K562 (cell line): ENCODE data around the gene TMC8. TPM values are rescaled to one million over a fixed set of nuclear protein-coding genes. Genes with fewer than 3 reads are reported as not detected.

Experiments
- CCAR2 ChIP-seq: fragments of 200-400 bp; formaldehyde crosslinking; IDR thresholded peaks from 2 replicates; pipeline ENCODE4 v1.6.1; 2017; ENCODE audit warnings: mild to moderate bottlenecking, low read depth, low read length
- CTBP1 ChIP-seq: fragments of 450-650 bp; IDR thresholded peaks from 2 replicates; pipeline ENCODE4 v1.6.1; 2016; ENCODE audit warnings: borderline replicate concordance
- FUS ChIP-seq: fragments of 200-400 bp; formaldehyde crosslinking; optimal IDR thresholded peaks from 2 replicates; pipeline ENCODE3; 2017; ENCODE audit warnings: low read depth, low read length
- GABPB2 ChIP-seq: fragments of 250-450 bp; sonication (Bioruptor Pico); conservative IDR thresholded peaks from 2 replicates; pipeline ENCODE4 v1.5.1; 2021; ENCODE audit warnings: mild to moderate bottlenecking
- HNRNPH1 ChIP-seq: fragments of 200-400 bp; formaldehyde crosslinking; optimal IDR thresholded peaks from 2 replicates; pipeline ENCODE3; 2017; ENCODE audit warnings: low read depth, mild to moderate bottlenecking, low read length, moderate library complexity
- JUN ChIP-seq, 2 experiments: sonication (generic) in 1 of 2; formaldehyde crosslinking in 1 of 2; IDR thresholded peaks; 2 replicates each; pipeline versions ENCODE4 v1.6.1 to v1.8.0; 2012 to 2022; ENCODE audit warnings: borderline replicate concordance in 2 of 2, mild to moderate bottlenecking in 2 of 2, improper control_type of control experiment in 1 of 2, low read depth in 1 of 2, low read length in 1 of 2, missing genetic modification reagents in 1 of 2
- KLF13 ChIP-seq: fragments of 450-650 bp; IDR thresholded peaks from 2 replicates; pipeline ENCODE4 v1.6.1; 2016; ENCODE audit warnings: missing genetic modification characterization, low read depth, mild to moderate bottlenecking, missing compliant biosample characterization, moderate library complexity, borderline replicate concordance
- MTA2 ChIP-seq: fragments of 450-650 bp; IDR thresholded peaks from 2 replicates; pipeline ENCODE4 v1.6.1; 2016; ENCODE audit warnings: low read depth
- POLR3A ChIP-seq: IDR thresholded peaks from 2 replicates; pipeline ENCODE4 v1.6.1; 2011; ENCODE audit warnings: borderline replicate concordance, mild to moderate bottlenecking, moderate library complexity; ENCODE audit not compliant: insufficient read length, insufficient read depth; ENCODE audit errors: extremely low read depth
- RBM25 ChIP-seq: fragments of 200-400 bp; formaldehyde crosslinking; IDR thresholded peaks from 2 replicates; pipeline ENCODE4 v1.6.1; 2018; ENCODE audit warnings: low read length, low read depth, moderate library complexity; ENCODE audit not compliant: severe bottlenecking
- SREBF2 ChIP-seq: sonication (generic); formaldehyde crosslinking; IDR thresholded peaks from 2 replicates; pipeline ENCODE4 v1.4.0; 2020; ENCODE audit warnings: mild to moderate bottlenecking, missing genetic modification reagents
- TFAM ChIP-seq: fragments of 250-450 bp; sonication (Bioruptor Pico); conservative IDR thresholded peaks from 2 replicates; pipeline ENCODE4 v1.5.0; 2021; ENCODE audit warnings: mild to moderate bottlenecking, moderate library complexity
- ZFX ChIP-seq: sonication (generic); formaldehyde crosslinking; IDR thresholded peaks from 2 replicates; pipeline ENCODE4 v1.8.0; 2022; ENCODE audit warnings: mild to moderate bottlenecking, missing genetic modification reagents, moderate library complexity
- ZNF311 ChIP-seq: fragments of 250-450 bp; sonication (Bioruptor Pico); IDR thresholded peaks from 2 replicates; pipeline ENCODE4 v1.4.0; 2020; ENCODE audit warnings: mild to moderate bottlenecking, moderate library complexity
- polyA plus RNA-seq, 8 experiments: library from polyadenylated mRNA; depleted of rRNA in 4 of 8; stranded (reverse) in 5 of 8; unstranded in 3 of 8; fragments of >200 nt; fragmentation: Nextera tagmentation in 2 of 8; fragmentation: Illumina TruSeq in 1 of 8; extraction: Ambion mirVana in 2 of 8; extraction: Trizol in 1 of 8; gene quantifications; 2 replicates each; pipeline versions ENCODE4 v1.2.1 to v1.2.3, GENCODE V29; 2011 to 2014; ENCODE audit warnings: inconsistent platforms in 1 of 8, missing spikeins in 1 of 8
- total RNA-seq, 7 experiments: library from RNA; depleted of rRNA in 6 of 7; stranded (reverse); fragments of >200 nt in 6 of 7; fragmentation: Illumina TruSeq in 2 of 7; extraction: Trizol in 2 of 7; gene quantifications; 2 replicates each; pipeline versions ENCODE4 v1.2.1 to v1.2.3, GENCODE V29; 2011 to 2021; ENCODE audit warnings: low replicate concordance in 1 of 7
- TF ChIP-seq, protein P1 (sequence below), 2 experiments: IDR thresholded peaks; 2 replicates each; pipeline ENCODE4 v1.6.1; 2011; ENCODE audit warnings: borderline replicate concordance in 1 of 2, control low read depth in 1 of 2, low read depth in 1 of 2, low read length in 1 of 2, mild to moderate bottlenecking in 1 of 2, mixed read lengths in 1 of 2, moderate library complexity in 1 of 2; ENCODE audit not compliant: insufficient read depth in 1 of 2, insufficient read length in 1 of 2, poor library complexity in 1 of 2, severe bottlenecking in 1 of 2; ENCODE audit errors: extremely low read depth in 1 of 2
- TF ChIP-seq, protein P2 (sequence below): fragments of 250-450 bp; sonication (Bioruptor Pico); IDR thresholded peaks from 2 replicates; pipeline ENCODE4 v1.4.0; 2020; ENCODE audit warnings: mild to moderate bottlenecking, moderate library complexity
- TF ChIP-seq, protein P3 (sequence below), 2 experiments: fragments of 450-650 bp in 1 of 2; sonication (generic) in 1 of 2; formaldehyde crosslinking in 1 of 2; IDR thresholded peaks in 1 of 2; conservative IDR thresholded peaks in 1 of 2; 2 replicates each; pipeline versions ENCODE4 v1.6.1 to v1.8.1; 2016 to 2023; ENCODE audit warnings: mild to moderate bottlenecking in 2 of 2, moderate library complexity in 2 of 2, inconsistent platforms in 1 of 2, missing genetic modification reagents in 1 of 2
- TF ChIP-seq, protein P4 (sequence below): sonication (generic); formaldehyde crosslinking; IDR thresholded peaks from 2 replicates; pipeline ENCODE4 v1.8.1; 2023; ENCODE audit warnings: mild to moderate bottlenecking, missing genetic modification reagents

TMC8 gene
- total and polyA plus RNA-seq, 9 of the 15 experiments (the other 6 are each of a cell fraction or from before 2014, with no cell fraction given): 0.13 to 10.9 (median 2.8) TPM

DNA sequence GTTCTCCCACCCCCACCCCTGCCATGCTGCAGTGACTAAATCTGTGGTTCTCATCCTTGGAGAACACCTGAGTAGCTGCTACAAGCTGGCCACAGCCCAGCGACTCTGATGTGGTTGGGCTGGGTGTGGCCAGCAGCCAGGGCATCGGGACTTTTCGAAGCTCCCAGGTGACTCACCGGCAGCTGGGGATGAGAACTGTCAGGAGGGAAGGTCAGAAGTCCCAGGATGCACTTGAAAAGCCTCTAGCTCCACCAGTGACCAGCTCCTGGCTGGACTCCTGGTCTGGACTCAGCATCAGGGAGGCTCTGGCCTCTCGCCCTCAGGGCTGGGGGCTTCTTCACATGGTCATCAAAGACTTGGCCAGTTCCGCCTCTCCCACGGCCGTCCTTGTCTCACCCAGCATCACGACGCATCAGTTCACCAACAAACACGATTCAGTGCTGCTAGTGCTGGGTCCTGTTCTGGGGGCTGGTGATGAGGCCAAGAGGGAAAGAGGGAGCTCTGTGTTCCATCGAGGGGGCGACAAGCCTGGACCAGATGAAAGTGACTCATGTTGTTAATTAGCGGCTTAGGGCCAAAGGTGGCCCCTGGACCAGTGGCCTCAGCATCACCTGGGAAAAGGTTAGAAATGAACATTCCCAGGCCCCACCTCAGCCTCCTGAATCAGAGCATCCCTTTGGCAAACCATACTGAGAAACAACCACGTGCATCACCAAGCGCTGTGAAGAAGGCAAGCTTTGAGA lies 11.7 kb downstream of the TMC8 start (continued):
- TF ChIP-seq HNRNPH1 (no peak), TFAM (CRISPR knock-in tag) (no peak), GABPB2 (CRISPR knock-in tag) (no peak), SREBF2 (no peak), JUN (IDR thresholded peaks at IDR 0.05; ENCODE audit: borderline replicate concordance, low read depth, low read length) (0 out of 2 replicates have a peak, but pooled peaks have one; percentile 47), JUN (CRISPR knock-in tag; IDR thresholded peaks at IDR 0.05; ENCODE audit: borderline replicate concordance) (no peak), MTA2 (no peak), ZFX (CRISPR knock-in tag) (peak; percentile 7; the same call in 1 of the 2 replicates), CCAR2 (no peak), ZNF311 (CRISPR knock-in tag) (no peak), KLF13 (tag) (no peak), CTBP1 (0 out of 2 replicates have a peak, but pooled peaks have one; percentile 57), POLR3A (no peak), FUS (no peak), RBM25 (no peak)
- TF ChIP-seq, protein P1, sequence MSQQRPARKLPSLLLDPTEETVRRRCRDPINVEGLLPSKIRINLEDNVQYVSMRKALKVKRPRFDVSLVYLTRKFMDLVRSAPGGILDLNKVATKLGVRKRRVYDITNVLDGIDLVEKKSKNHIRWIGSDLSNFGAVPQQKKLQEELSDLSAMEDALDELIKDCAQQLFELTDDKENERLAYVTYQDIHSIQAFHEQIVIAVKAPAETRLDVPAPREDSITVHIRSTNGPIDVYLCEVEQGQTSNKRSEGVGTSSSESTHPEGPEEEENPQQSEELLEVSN (IDR thresholded peaks at IDR 0.05; ENCODE audit: borderline replicate concordance in 1 of 2, extremely low read depth in 1 of 2, insufficient read depth in 1 of 2, insufficient read length in 1 of 2, low read depth in 1 of 2, low read length in 1 of 2, poor library complexity in 1 of 2, severe bottlenecking in 1 of 2): no peak
- TF ChIP-seq, protein P2, sequence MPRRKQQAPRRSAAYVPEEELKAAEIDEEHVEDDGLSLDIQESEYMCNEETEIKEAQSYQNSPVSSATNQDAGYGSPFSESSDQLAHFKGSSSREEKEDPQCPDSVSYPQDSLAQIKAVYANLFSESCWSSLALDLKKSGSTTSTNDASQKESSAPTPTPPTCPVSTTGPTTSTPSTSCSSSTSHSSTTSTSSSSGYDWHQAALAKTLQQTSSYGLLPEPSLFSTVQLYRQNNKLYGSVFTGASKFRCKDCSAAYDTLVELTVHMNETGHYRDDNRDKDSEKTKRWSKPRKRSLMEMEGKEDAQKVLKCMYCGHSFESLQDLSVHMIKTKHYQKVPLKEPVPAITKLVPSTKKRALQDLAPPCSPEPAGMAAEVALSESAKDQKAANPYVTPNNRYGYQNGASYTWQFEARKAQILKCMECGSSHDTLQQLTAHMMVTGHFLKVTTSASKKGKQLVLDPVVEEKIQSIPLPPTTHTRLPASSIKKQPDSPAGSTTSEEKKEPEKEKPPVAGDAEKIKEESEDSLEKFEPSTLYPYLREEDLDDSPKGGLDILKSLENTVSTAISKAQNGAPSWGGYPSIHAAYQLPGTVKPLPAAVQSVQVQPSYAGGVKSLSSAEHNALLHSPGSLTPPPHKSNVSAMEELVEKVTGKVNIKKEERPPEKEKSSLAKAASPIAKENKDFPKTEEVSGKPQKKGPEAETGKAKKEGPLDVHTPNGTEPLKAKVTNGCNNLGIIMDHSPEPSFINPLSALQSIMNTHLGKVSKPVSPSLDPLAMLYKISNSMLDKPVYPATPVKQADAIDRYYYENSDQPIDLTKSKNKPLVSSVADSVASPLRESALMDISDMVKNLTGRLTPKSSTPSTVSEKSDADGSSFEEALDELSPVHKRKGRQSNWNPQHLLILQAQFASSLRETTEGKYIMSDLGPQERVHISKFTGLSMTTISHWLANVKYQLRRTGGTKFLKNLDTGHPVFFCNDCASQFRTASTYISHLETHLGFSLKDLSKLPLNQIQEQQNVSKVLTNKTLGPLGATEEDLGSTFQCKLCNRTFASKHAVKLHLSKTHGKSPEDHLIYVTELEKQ (CRISPR knock-in tag): no peak
- TF ChIP-seq, protein P3, sequence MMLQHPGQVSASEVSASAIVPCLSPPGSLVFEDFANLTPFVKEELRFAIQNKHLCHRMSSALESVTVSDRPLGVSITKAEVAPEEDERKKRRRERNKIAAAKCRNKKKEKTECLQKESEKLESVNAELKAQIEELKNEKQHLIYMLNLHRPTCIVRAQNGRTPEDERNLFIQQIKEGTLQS (IDR thresholded peaks at IDR 0.05): peak; percentile 65
- TF ChIP-seq, protein P3 (CRISPR knock-in tag; conservative IDR thresholded peaks at IDR 0.05): no peak
- TF ChIP-seq, protein P4, sequence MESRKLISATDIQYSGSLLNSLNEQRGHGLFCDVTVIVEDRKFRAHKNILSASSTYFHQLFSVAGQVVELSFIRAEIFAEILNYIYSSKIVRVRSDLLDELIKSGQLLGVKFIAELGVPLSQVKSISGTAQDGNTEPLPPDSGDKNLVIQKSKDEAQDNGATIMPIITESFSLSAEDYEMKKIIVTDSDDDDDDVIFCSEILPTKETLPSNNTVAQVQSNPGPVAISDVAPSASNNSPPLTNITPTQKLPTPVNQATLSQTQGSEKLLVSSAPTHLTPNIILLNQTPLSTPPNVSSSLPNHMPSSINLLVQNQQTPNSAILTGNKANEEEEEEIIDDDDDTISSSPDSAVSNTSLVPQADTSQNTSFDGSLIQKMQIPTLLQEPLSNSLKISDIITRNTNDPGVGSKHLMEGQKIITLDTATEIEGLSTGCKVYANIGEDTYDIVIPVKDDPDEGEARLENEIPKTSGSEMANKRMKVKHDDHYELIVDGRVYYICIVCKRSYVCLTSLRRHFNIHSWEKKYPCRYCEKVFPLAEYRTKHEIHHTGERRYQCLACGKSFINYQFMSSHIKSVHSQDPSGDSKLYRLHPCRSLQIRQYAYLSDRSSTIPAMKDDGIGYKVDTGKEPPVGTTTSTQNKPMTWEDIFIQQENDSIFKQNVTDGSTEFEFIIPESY: peak; percentile 94
